ENCODE results near the gene BMPR2.

DNA sequence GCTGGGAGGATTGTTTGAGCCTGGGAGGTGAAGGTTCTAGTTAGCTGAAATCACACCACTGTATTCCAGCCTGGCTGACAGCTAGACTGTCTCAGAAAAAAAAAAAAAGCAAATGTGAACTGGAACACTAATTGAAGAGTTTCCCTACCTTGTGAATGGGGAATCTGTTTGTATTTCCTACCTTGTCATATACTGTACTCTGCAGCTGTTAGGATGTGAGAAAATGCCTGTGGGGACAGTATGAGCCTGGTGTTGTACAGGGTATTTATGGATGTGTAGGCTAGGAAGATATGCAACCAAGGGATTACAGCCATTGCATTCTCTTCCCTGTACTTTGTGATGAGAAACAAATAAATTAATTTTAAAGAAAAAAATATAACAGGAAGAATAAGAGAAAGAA, 145.3 kb downstream of the BMPR2 start:
- TF ChIP-seq GATA3 (IDR thresholded peaks at IDR 0.05; ENCODE audit: low read depth, low read length) = no peak
- no peak for TF ChIP-seq GATA2 (IDR thresholded peaks at IDR 0.05; ENCODE audit: low read depth, low read length)
